ENCODE data around the gene CCR5AS.

CCR5AS gene

DNA sequence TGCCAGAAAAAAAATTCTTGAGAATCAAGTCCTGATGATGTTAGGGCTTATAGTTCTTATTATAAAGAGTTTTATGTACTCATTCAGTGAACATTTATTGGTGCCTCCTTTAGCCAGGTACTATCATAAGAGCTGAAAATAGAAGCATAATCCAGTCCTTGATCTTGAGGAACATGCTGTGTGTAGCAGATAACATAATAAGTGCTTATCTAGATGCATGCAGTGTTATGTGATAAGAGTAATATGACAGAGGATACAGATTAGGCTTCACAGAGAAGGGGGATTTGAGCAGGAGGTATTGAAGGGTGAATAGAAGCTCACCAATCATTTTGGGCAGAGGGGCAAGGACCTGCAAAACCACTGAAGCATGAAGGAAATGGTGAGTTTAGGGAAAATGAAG, 51.9 kb downstream of the CCR5AS start:
- no peak overlapping the region for H2AFZ ChIP-seq
- Mint-ChIP-seq H3K9me3 (no peaks in the 10 kb centered on the region; the same call in 2 of the 3 replicates), H3K27ac (no peak overlapping the region), H3K4me3 (no peak overlapping the region), H3K4me1 (peaks cover 6% of the 10 kb centered on the region; the same call in 2 of the 3 replicates), H3K27me3 (ENCODE audit: insufficient read depth, low read depth, poor library complexity) (peaks cover 4% of the 10 kb centered on the region), H3K36me3 (ENCODE audit: low read depth) (no peaks in the 10 kb centered on the region)
- H3K27ac ChIP-seq (ENCODE audit: low read depth): no peak overlapping the region
- no peaks in the 10 kb centered on the region for H3K36me3 ChIP-seq (ENCODE audit: insufficient read depth)
- DNase-seq (ENCODE audit: low spot score) (no peak), ATAC-seq (no peak)
- H3K4me1 ChIP-seq (ENCODE audit: insufficient read depth): peaks cover 4% of the 10 kb centered on the region; the same call in 1 of the 2 replicates
- no peaks in the 10 kb centered on the region for H3K79me2 ChIP-seq (replicated peaks; ENCODE audit: insufficient read depth)
- no peaks in the 10 kb centered on the region for H4K20me1 ChIP-seq (replicated peaks; ENCODE audit: insufficient read depth)
- no peaks in the 10 kb centered on the region for H3K27me3 ChIP-seq (ENCODE audit: insufficient read depth)
- peaks cover 12% of the 10 kb centered on the region for H3K9me2 ChIP-seq (ENCODE audit: insufficient read depth)
- no peaks in the 10 kb centered on the region for H3F3A ChIP-seq (replicated peaks; ENCODE audit: low read depth)
- H3K4me3 ChIP-seq: no peak overlapping the region
- TF ChIP-seq CREB1 (CRISPR knock-in tag; IDR thresholded peaks at IDR 0.05; ENCODE audit: low read depth) (no peak), EZH2 (IDR thresholded peaks at IDR 0.05; ENCODE audit: low read depth, unreplicated experiment) (no peak), EZH2phosphoT487 (IDR thresholded peaks at IDR 0.05; ENCODE audit: unreplicated experiment) (no peak), JUNB (IDR thresholded peaks at IDR 0.05; ENCODE audit: unreplicated experiment) (no peak)
- TF ChIP-seq, protein P1, sequence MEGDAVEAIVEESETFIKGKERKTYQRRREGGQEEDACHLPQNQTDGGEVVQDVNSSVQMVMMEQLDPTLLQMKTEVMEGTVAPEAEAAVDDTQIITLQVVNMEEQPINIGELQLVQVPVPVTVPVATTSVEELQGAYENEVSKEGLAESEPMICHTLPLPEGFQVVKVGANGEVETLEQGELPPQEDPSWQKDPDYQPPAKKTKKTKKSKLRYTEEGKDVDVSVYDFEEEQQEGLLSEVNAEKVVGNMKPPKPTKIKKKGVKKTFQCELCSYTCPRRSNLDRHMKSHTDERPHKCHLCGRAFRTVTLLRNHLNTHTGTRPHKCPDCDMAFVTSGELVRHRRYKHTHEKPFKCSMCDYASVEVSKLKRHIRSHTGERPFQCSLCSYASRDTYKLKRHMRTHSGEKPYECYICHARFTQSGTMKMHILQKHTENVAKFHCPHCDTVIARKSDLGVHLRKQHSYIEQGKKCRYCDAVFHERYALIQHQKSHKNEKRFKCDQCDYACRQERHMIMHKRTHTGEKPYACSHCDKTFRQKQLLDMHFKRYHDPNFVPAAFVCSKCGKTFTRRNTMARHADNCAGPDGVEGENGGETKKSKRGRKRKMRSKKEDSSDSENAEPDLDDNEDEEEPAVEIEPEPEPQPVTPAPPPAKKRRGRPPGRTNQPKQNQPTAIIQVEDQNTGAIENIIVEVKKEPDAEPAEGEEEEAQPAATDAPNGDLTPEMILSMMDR (conservative IDR thresholded peaks at IDR 0.05; ENCODE audit: low read depth in 2 of 2): no peak
- TF ChIP-seq, protein P2, sequence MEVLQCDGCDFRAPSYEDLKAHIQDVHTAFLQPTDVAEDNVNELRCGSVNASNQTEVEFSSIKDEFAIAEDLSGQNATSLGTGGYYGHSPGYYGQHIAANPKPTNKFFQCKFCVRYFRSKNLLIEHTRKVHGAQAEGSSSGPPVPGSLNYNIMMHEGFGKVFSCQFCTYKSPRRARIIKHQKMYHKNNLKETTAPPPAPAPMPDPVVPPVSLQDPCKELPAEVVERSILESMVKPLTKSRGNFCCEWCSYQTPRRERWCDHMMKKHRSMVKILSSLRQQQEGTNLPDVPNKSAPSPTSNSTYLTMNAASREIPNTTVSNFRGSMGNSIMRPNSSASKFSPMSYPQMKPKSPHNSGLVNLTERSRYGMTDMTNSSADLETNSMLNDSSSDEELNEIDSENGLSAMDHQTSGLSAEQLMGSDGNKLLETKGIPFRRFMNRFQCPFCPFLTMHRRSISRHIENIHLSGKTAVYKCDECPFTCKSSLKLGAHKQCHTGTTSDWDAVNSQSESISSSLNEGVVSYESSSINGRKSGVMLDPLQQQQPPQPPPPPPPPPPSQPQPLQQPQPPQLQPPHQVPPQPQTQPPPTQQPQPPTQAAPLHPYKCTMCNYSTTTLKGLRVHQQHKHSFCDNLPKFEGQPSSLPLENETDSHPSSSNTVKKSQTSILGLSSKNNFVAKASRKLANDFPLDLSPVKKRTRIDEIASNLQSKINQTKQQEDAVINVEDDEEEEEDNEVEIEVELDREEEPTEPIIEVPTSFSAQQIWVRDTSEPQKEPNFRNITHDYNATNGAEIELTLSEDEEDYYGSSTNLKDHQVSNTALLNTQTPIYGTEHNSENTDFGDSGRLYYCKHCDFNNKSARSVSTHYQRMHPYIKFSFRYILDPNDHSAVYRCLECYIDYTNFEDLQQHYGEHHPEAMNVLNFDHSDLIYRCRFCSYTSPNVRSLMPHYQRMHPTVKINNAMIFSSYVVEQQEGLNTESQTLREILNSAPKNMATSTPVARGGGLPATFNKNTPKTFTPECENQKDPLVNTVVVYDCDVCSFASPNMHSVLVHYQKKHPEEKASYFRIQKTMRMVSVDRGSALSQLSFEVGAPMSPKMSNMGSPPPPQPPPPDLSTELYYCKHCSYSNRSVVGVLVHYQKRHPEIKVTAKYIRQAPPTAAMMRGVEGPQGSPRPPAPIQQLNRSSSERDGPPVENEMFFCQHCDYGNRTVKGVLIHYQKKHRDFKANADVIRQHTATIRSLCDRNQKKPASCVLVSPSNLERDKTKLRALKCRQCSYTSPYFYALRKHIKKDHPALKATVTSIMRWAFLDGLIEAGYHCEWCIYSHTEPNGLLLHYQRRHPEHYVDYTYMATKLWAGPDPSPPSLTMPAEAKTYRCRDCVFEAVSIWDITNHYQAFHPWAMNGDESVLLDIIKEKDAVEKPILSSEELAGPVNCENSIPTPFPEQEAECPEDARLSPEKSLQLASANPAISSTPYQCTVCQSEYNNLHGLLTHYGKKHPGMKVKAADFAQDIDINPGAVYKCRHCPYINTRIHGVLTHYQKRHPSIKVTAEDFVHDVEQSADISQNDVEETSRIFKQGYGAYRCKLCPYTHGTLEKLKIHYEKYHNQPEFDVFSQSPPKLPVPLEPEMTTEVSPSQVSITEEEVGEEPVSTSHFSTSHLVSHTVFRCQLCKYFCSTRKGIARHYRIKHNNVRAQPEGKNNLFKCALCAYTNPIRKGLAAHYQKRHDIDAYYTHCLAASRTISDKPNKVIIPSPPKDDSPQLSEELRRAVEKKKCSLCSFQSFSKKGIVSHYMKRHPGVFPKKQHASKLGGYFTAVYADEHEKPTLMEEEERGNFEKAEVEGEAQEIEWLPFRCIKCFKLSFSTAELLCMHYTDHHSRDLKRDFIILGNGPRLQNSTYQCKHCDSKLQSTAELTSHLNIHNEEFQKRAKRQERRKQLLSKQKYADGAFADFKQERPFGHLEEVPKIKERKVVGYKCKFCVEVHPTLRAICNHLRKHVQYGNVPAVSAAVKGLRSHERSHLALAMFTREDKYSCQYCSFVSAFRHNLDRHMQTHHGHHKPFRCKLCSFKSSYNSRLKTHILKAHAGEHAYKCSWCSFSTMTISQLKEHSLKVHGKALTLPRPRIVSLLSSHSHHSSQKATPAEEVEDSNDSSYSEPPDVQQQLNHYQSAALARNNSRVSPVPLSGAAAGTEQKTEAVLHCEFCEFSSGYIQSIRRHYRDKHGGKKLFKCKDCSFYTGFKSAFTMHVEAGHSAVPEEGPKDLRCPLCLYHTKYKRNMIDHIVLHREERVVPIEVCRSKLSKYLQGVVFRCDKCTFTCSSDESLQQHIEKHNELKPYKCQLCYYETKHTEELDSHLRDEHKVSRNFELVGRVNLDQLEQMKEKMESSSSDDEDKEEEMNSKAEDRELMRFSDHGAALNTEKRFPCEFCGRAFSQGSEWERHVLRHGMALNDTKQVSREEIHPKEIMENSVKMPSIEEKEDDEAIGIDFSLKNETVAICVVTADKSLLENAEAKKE (CRISPR knock-in tag; IDR thresholded peaks at IDR 0.05): no peak
- TF ChIP-seq, protein P3, sequence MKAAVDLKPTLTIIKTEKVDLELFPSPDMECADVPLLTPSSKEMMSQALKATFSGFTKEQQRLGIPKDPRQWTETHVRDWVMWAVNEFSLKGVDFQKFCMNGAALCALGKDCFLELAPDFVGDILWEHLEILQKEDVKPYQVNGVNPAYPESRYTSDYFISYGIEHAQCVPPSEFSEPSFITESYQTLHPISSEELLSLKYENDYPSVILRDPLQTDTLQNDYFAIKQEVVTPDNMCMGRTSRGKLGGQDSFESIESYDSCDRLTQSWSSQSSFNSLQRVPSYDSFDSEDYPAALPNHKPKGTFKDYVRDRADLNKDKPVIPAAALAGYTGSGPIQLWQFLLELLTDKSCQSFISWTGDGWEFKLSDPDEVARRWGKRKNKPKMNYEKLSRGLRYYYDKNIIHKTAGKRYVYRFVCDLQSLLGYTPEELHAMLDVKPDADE (IDR thresholded peaks at IDR 0.05): no peak
- TF ChIP-seq, protein P4, sequence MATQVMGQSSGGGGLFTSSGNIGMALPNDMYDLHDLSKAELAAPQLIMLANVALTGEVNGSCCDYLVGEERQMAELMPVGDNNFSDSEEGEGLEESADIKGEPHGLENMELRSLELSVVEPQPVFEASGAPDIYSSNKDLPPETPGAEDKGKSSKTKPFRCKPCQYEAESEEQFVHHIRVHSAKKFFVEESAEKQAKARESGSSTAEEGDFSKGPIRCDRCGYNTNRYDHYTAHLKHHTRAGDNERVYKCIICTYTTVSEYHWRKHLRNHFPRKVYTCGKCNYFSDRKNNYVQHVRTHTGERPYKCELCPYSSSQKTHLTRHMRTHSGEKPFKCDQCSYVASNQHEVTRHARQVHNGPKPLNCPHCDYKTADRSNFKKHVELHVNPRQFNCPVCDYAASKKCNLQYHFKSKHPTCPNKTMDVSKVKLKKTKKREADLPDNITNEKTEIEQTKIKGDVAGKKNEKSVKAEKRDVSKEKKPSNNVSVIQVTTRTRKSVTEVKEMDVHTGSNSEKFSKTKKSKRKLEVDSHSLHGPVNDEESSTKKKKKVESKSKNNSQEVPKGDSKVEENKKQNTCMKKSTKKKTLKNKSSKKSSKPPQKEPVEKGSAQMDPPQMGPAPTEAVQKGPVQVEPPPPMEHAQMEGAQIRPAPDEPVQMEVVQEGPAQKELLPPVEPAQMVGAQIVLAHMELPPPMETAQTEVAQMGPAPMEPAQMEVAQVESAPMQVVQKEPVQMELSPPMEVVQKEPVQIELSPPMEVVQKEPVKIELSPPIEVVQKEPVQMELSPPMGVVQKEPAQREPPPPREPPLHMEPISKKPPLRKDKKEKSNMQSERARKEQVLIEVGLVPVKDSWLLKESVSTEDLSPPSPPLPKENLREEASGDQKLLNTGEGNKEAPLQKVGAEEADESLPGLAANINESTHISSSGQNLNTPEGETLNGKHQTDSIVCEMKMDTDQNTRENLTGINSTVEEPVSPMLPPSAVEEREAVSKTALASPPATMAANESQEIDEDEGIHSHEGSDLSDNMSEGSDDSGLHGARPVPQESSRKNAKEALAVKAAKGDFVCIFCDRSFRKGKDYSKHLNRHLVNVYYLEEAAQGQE (IDR thresholded peaks at IDR 0.05; ENCODE audit: unreplicated experiment): no peak
- H3K4me2 ChIP-seq: no peak overlapping the region

Data from GM23338 (cell line).